Fibroblast of skin of right biceps (primary cell): ENCODE results near the gene MAST2.
"Not testable (repeated sequence)": the region's sequence is repeated elsewhere in the genome, so short reads cannot be mapped to it uniquely, and the experiment has no call there.

ENCODE experiments used
- DNase-seq: peaks from one replicate; pipeline ENCODE4 v3.0.0-alpha.2; 2013

MAST2 gene

DNA sequence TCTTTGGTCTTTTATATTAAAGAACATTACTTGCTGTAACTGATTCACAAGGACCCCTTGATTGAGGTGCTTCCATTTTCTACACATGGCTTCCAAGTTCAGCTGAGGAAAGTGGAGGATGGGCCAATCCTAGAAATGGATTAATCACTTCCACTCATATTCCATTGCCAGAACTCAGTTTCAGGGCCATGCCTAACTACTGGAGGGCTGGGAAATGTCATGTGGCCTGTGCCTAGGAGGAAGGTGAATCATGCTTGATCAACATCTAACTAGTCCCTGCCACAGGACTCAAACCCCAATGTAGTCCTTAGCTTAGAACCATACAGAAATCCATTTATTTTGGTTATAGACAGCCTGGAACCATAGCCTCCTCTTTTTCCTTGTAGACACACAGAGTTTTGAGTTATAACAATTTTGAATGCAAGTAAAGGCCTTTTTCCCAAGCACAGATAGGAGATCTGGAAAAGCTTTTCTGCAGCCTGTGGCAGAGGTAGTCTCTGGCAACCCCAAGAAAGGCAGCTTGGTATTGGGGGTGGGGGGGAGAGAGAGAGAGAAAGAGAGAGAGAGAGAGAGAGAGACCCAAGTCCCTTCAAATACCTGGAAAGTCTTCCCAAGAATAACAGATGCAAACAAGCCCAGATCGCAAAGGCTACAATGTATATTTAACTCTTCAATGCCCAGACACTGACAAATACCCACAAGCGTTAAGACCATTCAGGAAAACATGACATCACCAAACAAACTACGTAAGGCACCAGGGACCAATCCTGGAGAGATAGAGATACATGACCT is 12.5 kb downstream of the MAST2 start:
- DNase-seq = peak; percentile 40

DNA sequence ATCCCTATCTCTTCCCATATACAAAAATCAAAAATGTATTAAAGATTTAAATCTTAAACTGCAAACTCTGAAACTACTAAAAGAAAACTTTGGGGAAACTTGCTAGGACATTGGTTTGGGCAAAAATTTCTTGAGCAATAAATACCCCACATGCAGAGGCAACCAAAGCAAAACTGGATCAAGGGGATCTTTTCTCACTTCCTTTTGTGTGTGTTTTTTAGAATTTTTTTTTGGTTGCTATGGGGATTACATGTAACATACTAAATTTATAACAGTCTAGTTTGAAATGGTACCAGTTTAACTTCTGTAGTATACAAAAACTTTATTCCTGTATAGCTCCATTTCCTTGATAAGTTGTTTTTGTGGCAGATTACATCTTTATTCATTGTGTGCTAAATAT is 16.8 kb downstream of the MAST2 start:
- no peak for DNase-seq

- no peak for DNase-seq
These were observed 17.4 kb downstream of the MAST2 start for GRCh38 chr1:45820788-45821187.

DNA sequence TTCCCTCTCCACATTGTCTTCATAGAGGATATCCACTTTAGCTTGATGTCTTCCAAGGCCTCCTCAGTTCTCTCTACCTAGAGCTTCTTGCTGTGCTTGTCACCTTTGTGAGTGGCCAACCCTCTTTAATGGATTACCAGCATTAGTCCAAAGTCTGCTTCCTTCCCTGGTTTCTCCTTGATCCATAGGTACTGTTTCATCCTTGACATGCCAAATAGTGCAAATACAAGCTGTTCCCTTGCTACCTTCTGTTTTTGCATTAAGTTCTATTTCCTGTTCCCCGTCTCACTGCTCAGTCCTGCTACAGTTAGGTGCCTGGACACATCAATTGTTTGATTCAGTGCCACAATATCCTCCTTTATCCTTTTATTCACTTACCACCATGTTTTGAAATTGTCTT is 19.2 kb downstream of the MAST2 start:
- no peak for DNase-seq

DNA sequence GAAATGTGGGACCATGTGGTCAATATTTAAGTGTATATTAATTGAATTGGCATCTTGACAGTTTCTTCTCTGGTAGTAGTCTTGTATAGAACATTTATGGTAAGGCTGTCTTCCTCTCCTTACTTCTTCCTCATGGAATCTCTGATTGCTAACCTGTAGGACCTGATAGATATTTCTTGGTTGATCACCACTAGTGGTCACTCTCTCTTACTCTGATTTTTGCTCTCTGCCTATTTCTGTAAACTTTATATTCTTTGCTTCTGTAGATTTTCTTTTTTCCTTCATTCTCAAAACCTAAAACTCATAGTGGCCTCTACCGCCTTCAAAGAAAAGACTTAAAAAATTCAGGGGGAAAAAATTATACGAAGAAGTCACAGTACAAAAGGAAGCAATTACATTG is 21.2 kb downstream of the MAST2 start:
- no peak for DNase-seq

- no peak for DNase-seq
These were observed 23.8 kb downstream of the MAST2 start for GRCh38 chr1:45827256-45827655.

- DNase-seq = no peak
These were observed 25.4 kb downstream of the MAST2 start for GRCh38 chr1:45828841-45829240.

DNA sequence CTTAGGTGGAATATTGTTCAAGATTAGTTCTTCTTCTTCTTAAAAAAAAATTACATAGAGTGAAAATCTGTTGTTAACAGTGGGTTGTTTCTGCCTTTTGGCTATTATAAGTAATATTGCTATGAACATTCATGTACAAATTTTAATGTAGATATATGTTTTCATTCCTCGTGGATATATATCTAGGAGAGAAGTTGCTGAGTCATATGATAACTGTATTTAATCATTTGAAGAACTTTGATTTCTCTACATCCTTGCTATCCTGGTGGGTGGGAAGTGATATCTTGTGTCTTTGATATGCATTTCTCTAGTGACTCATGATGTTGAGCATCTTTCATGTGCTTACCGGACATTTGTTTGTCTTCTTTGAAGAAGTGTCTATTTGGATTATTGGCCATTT is 29.9 kb downstream of the MAST2 start:
- no peak for DNase-seq

- no peak for DNase-seq
These were observed 31.3 kb downstream of the MAST2 start for GRCh38 chr1:45834689-45835088.

DNA sequence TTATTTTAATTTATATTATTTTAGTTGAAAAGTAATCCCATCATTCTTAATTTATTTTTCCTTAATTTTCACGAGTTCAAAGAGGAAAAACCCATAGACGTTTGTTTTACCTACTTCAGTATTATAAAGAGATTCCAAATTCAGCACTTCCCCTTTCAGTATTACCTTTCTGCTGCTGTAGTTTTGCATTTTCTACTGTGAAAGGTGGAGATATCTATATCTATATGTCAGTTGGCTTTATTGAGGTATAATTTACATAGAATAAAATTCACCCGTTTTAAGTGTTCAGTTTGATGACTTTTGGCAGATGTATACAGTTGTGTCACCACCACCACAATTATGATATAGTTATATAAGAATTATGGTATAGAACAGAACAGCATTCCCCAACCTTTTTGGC is 33.0 kb downstream of the MAST2 start:
- no peak for DNase-seq

GRCh38 chr1:45836861-45837260 is 33.4 kb downstream of the MAST2 start:
- DNase-seq = not testable (repeated sequence)

- not testable (repeated sequence) for DNase-seq
These were observed 34.9 kb downstream of the MAST2 start for GRCh38 chr1:45838322-45838721.

DNA sequence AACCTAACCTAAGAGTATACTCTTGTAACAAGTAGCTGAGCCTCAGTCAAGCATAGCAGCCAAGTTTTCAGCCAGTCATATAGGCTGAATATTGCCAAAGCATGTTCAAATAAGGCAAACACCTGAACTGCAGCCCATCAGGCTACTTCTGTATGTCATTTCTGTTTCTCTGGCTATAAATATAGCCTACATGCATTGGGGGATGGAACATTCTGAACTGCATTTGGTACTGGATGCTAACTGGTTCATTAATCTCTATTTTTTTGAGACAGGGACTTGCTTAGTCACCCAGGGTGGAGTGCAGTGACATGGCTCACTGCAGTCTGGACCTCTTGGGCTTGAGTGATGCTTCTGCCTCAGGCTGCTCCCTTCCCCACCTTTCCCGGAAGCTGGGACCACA is 37.3 kb downstream of the MAST2 start:
- peak; percentile 31 for DNase-seq

DNA sequence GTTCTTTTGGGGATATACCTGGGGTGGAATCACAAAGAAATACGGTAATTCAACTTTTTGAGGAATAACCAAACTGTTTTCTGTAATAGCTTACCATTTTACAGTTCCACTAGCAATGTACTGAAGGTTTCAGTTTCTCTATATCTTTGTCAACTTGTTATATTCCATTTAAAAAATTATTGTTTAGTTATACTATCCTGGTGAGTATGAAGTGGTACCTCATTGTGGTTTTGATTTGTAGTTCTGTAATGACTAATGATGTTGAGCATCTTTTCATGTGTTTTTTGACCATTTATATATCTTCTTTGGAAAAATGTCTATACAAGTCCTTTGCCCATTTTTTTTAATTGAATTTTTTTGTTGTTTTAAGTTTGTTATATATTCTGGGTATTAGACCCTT is 39.4 kb downstream of the MAST2 start:
- DNase-seq = no peak

DNA sequence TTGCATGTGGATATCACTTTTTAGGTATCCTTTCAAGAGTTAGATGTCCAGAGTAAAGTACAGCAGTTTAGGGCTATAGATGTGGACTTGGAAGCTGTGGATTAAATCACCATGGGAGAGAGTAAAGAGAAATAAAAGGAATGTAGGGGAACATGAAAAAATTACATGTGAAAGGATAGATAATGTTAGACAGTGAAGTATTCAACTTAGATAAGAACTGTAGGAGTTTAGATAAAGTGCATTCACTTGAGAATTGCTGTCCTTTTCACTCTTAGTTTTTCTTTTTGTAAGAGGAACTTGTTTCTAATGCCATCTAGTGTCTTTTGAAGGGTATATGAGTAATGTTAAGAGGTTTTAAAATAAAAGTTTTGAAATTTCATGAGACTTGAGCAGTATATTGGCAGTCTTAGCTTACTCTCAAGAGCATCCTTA is 40.1 kb downstream of the MAST2 start:
- peak; percentile 23 for DNase-seq

- DNase-seq = not testable (repeated sequence)
These were observed 40.6 kb downstream of the MAST2 start for GRCh38 chr1:45844000-45844399.

DNA sequence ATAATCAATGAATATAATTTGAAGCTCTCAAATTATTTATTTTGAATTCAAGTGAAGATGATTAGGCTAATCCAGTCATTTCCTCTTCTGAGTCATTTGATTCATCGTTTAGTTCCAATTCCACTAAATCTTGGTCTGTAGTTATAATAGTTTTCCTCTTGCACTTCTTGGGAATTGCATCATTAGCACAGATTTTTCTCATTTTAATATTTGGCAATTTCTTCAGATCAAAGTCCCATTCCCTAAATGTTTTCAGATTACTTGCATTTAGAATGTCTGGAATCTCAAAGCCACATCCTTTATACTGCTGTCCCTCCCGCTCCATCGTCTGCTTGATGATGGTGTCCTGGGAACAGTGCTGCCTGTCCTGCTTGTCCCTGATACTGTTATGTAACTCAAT is 43.5 kb downstream of the MAST2 start:
- DNase-seq = peak; percentile 88

GRCh38 chr1:45848097-45848496 is 44.7 kb downstream of the MAST2 start:
- no peak for DNase-seq

- DNase-seq = no peak
These were observed 45.3 kb downstream of the MAST2 start for GRCh38 chr1:45848714-45849113.

DNA sequence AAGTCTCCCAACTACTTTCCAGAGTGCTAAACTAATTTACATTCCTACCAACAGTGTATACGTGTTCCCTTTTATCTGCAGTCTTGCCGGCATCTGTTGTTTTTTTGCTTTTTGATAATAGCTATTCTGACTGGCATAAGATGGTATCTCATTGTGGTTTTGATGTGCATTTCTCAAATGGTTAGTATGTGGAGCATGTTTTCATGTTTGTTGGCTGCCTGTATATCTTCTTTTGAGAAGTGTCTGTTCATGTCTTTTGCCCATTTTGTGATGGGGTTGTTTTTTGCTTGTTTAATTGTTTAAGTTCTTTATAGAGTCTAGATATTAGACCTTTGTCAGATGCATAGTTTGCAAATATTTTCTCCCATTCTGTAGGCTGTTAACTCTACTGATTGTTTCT is 46.6 kb downstream of the MAST2 start:
- DNase-seq = no peak

DNA sequence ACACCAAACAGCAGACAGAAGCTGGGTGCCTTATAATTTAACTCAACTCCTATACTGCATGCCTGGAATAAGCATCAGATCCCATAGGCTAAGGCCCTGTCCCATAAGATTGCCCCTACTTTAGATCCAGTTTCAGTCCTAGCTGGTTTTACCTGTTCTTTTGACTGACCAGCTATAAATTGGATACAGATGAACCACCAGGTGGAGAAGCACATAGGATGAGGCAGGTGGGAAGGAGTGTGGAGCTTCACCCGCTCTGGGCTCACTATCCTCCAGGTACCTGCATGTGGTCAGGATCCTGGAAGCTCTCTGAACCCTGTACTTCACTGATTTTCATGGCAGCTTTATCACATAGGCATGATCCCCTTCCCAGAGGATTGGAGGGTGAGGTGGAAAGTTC is 51.3 kb downstream of the MAST2 start:
- no peak for DNase-seq

- no peak for DNase-seq
These were observed 53.8 kb downstream of the MAST2 start for GRCh38 chr1:45857101-45857700.

GRCh38 chr1:45857755-45858492 is 54.5 kb downstream of the MAST2 start:
- not testable (repeated sequence) for DNase-seq

DNA sequence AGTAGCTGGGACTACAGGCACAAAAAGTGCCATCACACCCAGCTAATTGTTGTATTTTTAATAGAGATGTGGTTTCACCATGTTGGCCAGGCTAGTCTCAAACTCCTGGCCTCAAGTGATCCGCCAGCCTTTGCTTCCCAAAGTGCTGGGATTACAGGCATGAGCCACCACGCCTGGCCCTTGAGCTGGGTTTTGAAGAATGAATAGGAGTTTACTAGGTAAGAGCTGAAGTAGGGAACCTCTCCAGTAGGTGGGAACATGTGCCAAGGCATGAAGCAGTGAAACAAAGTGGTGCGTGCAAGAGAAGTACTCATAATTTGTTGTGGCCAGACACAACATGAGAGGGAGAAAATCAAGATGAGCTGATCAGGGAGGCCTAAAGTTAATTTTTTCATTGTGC is 55.8 kb downstream of the MAST2 start:
- DNase-seq = no peak
